ENCODE measurements around the gene NRP2. TPM values are rescaled to one million over a fixed set of nuclear protein-coding genes. Genes with fewer than 3 reads are reported as not detected.

Gene NRP2
- 1 to 10 TPM in 1 of 2 donors, under 1 TPM in 1; 0.91 to 2.2 TPM for total RNA-seq

- no peaks in the 10 kb centered on the region for H3K36me3 Mint-ChIP-seq (ENCODE audit: low read depth)
- peaks cover 51% of the 10 kb centered on the region for H3K27me3 Mint-ChIP-seq
- ATAC-seq (replicated peaks): peak; percentile 79
- peaks cover 9% of the 10 kb centered on the region for H3K4me1 Mint-ChIP-seq
- no peaks in the 10 kb centered on the region for H3K9me3 Mint-ChIP-seq
- no peak within 1 kb of the TSS for H3K27ac Mint-ChIP-seq
- peak within 1 kb of the TSS; percentile 83 for H3K4me3 Mint-ChIP-seq
Measured at GRCh38 chr2:205682239-205682970, at the start of gene NRP2. NRP2 (plus strand) TSS chr2:205682501; CDS start chr2:205683291, 790 bp downstream.

GRCh38 chr2:205633994-205634393, 48.3 kb upstream of the NRP2 start:
- no peaks in the 10 kb centered on the region for H3K27me3 Mint-ChIP-seq
- H3K36me3 Mint-ChIP-seq (ENCODE audit: low read depth): no peaks in the 10 kb centered on the region
- H3K27ac Mint-ChIP-seq: no peak overlapping the region
- no peak for ATAC-seq (replicated peaks)
- no peaks in the 10 kb centered on the region for H3K9me3 Mint-ChIP-seq
- no peak overlapping the region for H3K4me3 Mint-ChIP-seq
- H3K4me1 Mint-ChIP-seq: no peaks in the 10 kb centered on the region

GRCh38 chr2:205636549-205637319, 45.6 kb upstream of the NRP2 start:
- Mint-ChIP-seq H3K27ac (no peak overlapping the region), H3K4me1 (no peaks in the 10 kb centered on the region), H3K27me3 (no peaks in the 10 kb centered on the region), H3K36me3 (ENCODE audit: low read depth) (no peaks in the 10 kb centered on the region), H3K9me3 (no peaks in the 10 kb centered on the region), H3K4me3 (no peak overlapping the region)
- ATAC-seq (replicated peaks): peak; percentile 35

- Mint-ChIP-seq H3K9me3 (no peaks in the 10 kb centered on the region), H3K27ac (no peak overlapping the region), H3K27me3 (peaks cover 4% of the 10 kb centered on the region), H3K4me1 (no peaks in the 10 kb centered on the region), H3K4me3 (no peak overlapping the region), H3K36me3 (ENCODE audit: low read depth) (no peaks in the 10 kb centered on the region)
- no peak for ATAC-seq (replicated peaks)
Measured at GRCh38 chr2:205637320-205637602, 45.0 kb upstream of the NRP2 start.

- Mint-ChIP-seq H3K4me3 (no peak overlapping the region), H3K27me3 (peaks cover 9% of the 10 kb centered on the region), H3K9me3 (no peaks in the 10 kb centered on the region), H3K4me1 (peaks cover 2% of the 10 kb centered on the region), H3K27ac (peak overlapping the region; percentile 20), H3K36me3 (ENCODE audit: low read depth) (no peaks in the 10 kb centered on the region)
- peak; percentile 55 for ATAC-seq (replicated peaks)
Measured at GRCh38 chr2:205637779-205638503, 44.4 kb upstream of the NRP2 start.

GRCh38 chr2:205640716-205641115, 41.6 kb upstream of the NRP2 start:
- ATAC-seq (replicated peaks): no peak
- Mint-ChIP-seq H3K4me1 (peaks cover 4% of the 10 kb centered on the region), H3K27me3 (peaks cover 16% of the 10 kb centered on the region), H3K9me3 (no peaks in the 10 kb centered on the region), H3K27ac (no peak overlapping the region), H3K4me3 (no peak overlapping the region), H3K36me3 (ENCODE audit: low read depth) (no peaks in the 10 kb centered on the region)

GRCh38 chr2:205642599-205643356, 39.5 kb upstream of the NRP2 start:
- peaks cover 16% of the 10 kb centered on the region for H3K27me3 Mint-ChIP-seq
- ATAC-seq (replicated peaks): no peak
- no peak overlapping the region for H3K27ac Mint-ChIP-seq
- H3K9me3 Mint-ChIP-seq: no peaks in the 10 kb centered on the region
- H3K4me1 Mint-ChIP-seq: peaks cover 4% of the 10 kb centered on the region
- no peak overlapping the region for H3K4me3 Mint-ChIP-seq
- no peaks in the 10 kb centered on the region for H3K36me3 Mint-ChIP-seq (ENCODE audit: low read depth)

- ATAC-seq (replicated peaks): no peak
- H3K4me1 Mint-ChIP-seq: peaks cover 4% of the 10 kb centered on the region
- H3K9me3 Mint-ChIP-seq: no peaks in the 10 kb centered on the region
- H3K27me3 Mint-ChIP-seq: peaks cover 16% of the 10 kb centered on the region
- no peak overlapping the region for H3K4me3 Mint-ChIP-seq
- H3K27ac Mint-ChIP-seq: no peak overlapping the region
- H3K36me3 Mint-ChIP-seq (ENCODE audit: low read depth): no peaks in the 10 kb centered on the region
Measured at GRCh38 chr2:205643391-205643885, 38.9 kb upstream of the NRP2 start.

- H3K9me3 Mint-ChIP-seq: no peaks in the 10 kb centered on the region
- no peak for ATAC-seq (replicated peaks)
- H3K36me3 Mint-ChIP-seq (ENCODE audit: low read depth): no peaks in the 10 kb centered on the region
- H3K4me3 Mint-ChIP-seq: no peak overlapping the region
- H3K27ac Mint-ChIP-seq: no peak overlapping the region
- peaks cover 4% of the 10 kb centered on the region for H3K4me1 Mint-ChIP-seq
- peaks cover 16% of the 10 kb centered on the region for H3K27me3 Mint-ChIP-seq
Measured at GRCh38 chr2:205644018-205644417, 38.3 kb upstream of the NRP2 start.

GRCh38 chr2:205646680-205647079, 35.6 kb upstream of the NRP2 start:
- Mint-ChIP-seq H3K27me3 (peaks cover 16% of the 10 kb centered on the region), H3K27ac (no peak overlapping the region), H3K9me3 (no peaks in the 10 kb centered on the region), H3K36me3 (ENCODE audit: low read depth) (no peaks in the 10 kb centered on the region), H3K4me1 (peaks cover 4% of the 10 kb centered on the region), H3K4me3 (no peak overlapping the region)
- ATAC-seq (replicated peaks): no peak

- H3K4me1 Mint-ChIP-seq: no peaks in the 10 kb centered on the region
- peaks cover 3% of the 10 kb centered on the region for H3K27me3 Mint-ChIP-seq
Measured at GRCh38 chr2:205650450-205650849, 31.9 kb upstream of the NRP2 start.

GRCh38 chr2:205650931-205651330, 31.4 kb upstream of the NRP2 start:
- no peaks in the 10 kb centered on the region for H3K36me3 Mint-ChIP-seq (ENCODE audit: low read depth)
- H3K4me1 Mint-ChIP-seq: no peaks in the 10 kb centered on the region
- H3K4me3 Mint-ChIP-seq: no peak overlapping the region
- ATAC-seq (replicated peaks): no peak
- H3K27me3 Mint-ChIP-seq: peaks cover 4% of the 10 kb centered on the region
- no peaks in the 10 kb centered on the region for H3K9me3 Mint-ChIP-seq
- H3K27ac Mint-ChIP-seq: no peak overlapping the region

More at GRCh38 chr2:205650450-205650849, 31.9 kb upstream of the NRP2 start:
- Mint-ChIP-seq H3K9me3 (no peaks in the 10 kb centered on the region), H3K27ac (no peak overlapping the region), H3K36me3 (ENCODE audit: low read depth) (no peaks in the 10 kb centered on the region), H3K4me3 (no peak overlapping the region)
- ATAC-seq (replicated peaks): no peak

GRCh38 chr2:205651719-205652118, 30.6 kb upstream of the NRP2 start:
- H3K4me1 Mint-ChIP-seq: no peaks in the 10 kb centered on the region
- H3K36me3 Mint-ChIP-seq (ENCODE audit: low read depth): no peaks in the 10 kb centered on the region

More at GRCh38 chr2:205651719-205652118, 30.6 kb upstream of the NRP2 start:
- no peak overlapping the region for H3K4me3 Mint-ChIP-seq
- H3K27ac Mint-ChIP-seq: no peak overlapping the region
- ATAC-seq (replicated peaks): no peak
- H3K9me3 Mint-ChIP-seq: no peaks in the 10 kb centered on the region
- peaks cover 4% of the 10 kb centered on the region for H3K27me3 Mint-ChIP-seq

Data from activated T-helper 17 cell treated with anti-CD3 and anti-CD28 coated beads, Interleukin-2, amount 50 U/mL, for 72 hours (primary cell).